Natural killer cell (primary cell): Measurements from ENCODE around the gene DBN1. TPM values are rescaled to one million over a fixed set of nuclear protein-coding genes. Genes with fewer than 3 reads are reported as not detected.

Experiments
- ATAC-seq, 3 donors: fragments of 150-1000 bp in 2 of 3; fragments of 200-7000 bp in 1 of 3; cut with Tn5 transposase; 1 replicate in 1 of 3; 2 replicates in 2 of 3; pipeline ENCODE4 v1.10.0; 2021; ENCODE audit warnings: mild to moderate bottlenecking in 2 of 3, moderate library complexity in 2 of 3
- DNase-seq, 2 donors: peaks; one replicate each; pipeline versions ENCODE4 v3.0.0 to v3.0.0-alpha.2; 2013 to 2021; ENCODE audit warnings: mixed read lengths in 1 of 2
- H3K27ac ChIP-seq: one replicate; pipeline ENCODE4 v1.5.1; 2013; ENCODE audit warnings: mild to moderate bottlenecking, low read length
- H3K27me3 ChIP-seq: one replicate; pipeline ENCODE4 v1.6.1; 2013; ENCODE audit warnings: low read length; ENCODE audit not compliant: control insufficient read depth, insufficient read depth
- H3K36me3 ChIP-seq: one replicate; pipeline ENCODE4 v1.6.1; 2013; ENCODE audit warnings: low read length; ENCODE audit not compliant: control insufficient read depth, insufficient read depth
- H3K4me1 ChIP-seq: one replicate; pipeline ENCODE4 v1.6.1; 2013; ENCODE audit warnings: low read length; ENCODE audit not compliant: control insufficient read depth, insufficient read depth
- H3K4me3 ChIP-seq: one replicate; pipeline ENCODE4 v1.5.1; 2013; ENCODE audit warnings: low read length
- H3K9me3 ChIP-seq: one replicate; pipeline ENCODE4 v1.6.1; 2013; ENCODE audit warnings: low read length; ENCODE audit not compliant: control insufficient read depth, insufficient read depth
- H3K27ac Mint-ChIP-seq, 2 donors: one replicate each; pipeline ENCODE4 v1.8.0; 2022; ENCODE audit warnings: mild to moderate bottlenecking in 2 of 2, mixed read lengths in 2 of 2, moderate library complexity in 1 of 2
- H3K27me3 Mint-ChIP-seq, 2 donors: one replicate each; pipeline ENCODE4 v1.8.0; 2022; ENCODE audit warnings: low read depth in 2 of 2, mixed read lengths in 2 of 2
- H3K36me3 Mint-ChIP-seq: one replicate; pipeline ENCODE4 v1.8.0; 2022; ENCODE audit warnings: mixed read lengths
- H3K4me1 Mint-ChIP-seq, 2 donors: one replicate each; pipeline ENCODE4 v1.8.0; 2022; ENCODE audit warnings: mixed read lengths in 2 of 2
- H3K4me3 Mint-ChIP-seq: one replicate; pipeline ENCODE4 v1.8.0; 2022; ENCODE audit warnings: mild to moderate bottlenecking, moderate library complexity, mixed read lengths
- H3K9me3 Mint-ChIP-seq, 2 donors: one replicate each; pipeline ENCODE4 v1.8.0; 2022; ENCODE audit warnings: mixed read lengths in 2 of 2
- WGBS: methylation state at CpG from one replicate; pipeline ENCODE4 v1.1.7; 2013; ENCODE audit warnings: missing lambda C conversion rate; ENCODE audit not compliant: insufficient coverage; 5-methylcytosine and 5-hydroxymethylcytosine counted together
- intact Hi-C: fragments of 100-400 bp; cut with micrococcal nuclease; formaldehyde crosslinking; loops from one replicate; pipeline ENCODE4 v1.14.2; 2022
- total RNA-seq, 4 donors: library from RNA; stranded (reverse); fragments of 120-200 nt in 1 of 4; gene quantifications; one replicate each; pipeline versions ENCODE4 v1.2.3 to v1.2.4, GENCODE V29; 2013 to 2022
- TF ChIP-seq, protein P1 (sequence below): fragments of 200-600 bp; IDR thresholded peaks from one replicate; pipeline ENCODE4 v1.8.0; 2022; ENCODE audit warnings: antibody characterized with exemption

DBN1 gene
- total RNA-seq, 3 donors from 2014 or later (not counting 1 experiment from before 2014, with no cell fraction given) = 13.7 to 25.2 (median 15.0) TPM

DNA sequence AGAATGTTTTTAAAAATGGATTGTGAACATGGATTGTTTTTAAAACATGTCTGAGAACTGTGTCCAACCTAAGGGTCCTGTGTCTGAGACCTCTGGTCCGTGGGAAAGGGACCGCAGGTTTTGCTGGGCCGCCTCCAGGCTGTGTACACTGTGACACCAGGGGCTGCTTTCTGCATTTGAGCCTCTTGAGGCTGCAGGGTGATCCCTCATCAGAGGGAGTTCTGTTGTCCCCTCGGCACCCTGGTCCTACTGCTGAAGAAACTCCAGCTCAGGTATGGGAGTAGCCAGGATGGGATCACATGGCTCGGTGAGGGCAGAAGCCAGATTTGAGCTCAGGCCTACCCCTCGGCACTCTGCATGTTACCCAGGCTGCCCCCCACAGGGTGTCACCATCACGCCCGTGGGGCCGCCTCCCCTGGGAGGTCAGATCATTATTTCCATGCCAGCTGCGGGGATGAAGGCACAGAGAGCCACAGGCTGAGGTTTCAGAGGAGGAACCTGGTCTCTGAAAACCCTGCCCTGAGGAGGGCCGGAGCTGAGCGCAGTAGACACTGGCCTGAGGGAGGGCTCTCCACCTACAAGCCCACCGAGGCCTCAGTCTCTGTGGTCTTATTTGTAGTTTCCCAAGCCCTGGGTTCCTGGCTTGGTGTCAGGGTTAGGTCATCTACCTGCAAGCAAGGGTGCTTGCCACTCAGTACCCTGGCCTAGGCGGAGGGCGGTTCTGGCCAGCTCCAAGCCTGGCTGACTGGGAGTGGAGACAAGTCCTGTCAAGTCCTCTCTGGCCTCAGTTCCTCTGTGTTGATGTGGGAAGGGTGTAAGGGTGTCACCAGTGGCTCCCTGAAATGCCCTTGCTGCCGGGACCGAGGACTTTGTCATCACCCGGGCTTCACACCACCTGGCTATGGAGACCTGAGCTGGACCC, 24.0 kb downstream of the DBN1 start:
- intact Hi-C loops = loop anchor here (5.0 kb wide), 1 partner anchor 132 kb away; no protein-coding TSS in a partner anchor
- peaks cover 55% of the 10 kb centered on the region for H3K4me1 ChIP-seq

DNA sequence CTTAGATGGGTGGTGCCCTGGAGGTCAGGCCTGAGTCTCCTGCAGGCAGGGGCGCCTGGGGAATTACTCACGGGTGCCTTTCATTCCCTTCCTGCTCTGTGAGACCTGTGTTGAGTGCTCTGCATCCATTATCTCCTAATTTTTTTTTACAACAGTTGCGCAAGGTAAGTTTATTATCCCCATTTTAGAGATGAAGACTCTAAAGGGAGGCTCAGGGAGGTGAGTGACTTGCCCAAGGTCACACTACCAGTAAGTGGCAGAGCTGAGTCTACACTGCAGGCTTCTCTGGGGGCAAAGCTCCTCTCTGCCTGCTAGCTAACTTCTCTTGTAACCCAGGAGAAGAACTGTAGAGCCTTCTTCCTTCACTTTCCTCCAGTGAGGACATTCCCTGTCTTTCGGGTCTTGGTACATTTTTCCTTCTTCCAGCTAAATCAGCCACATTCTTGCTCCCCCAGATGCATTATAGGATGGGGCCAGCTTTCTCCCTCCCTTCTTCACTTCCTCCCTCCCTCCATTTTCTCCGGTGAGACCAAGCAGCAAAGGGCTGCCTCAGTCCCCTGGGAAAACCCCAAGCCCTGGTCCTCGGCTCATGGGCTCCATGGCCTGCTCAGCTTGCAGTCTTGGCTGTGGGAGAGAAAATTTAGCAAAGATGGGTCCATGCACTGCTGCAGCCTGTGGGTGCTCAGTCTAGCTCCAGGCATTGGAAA, 25.0 kb downstream of the DBN1 start:
- DNase-seq = no peak

More for the DNA sequence above, 24.0 kb downstream of the DBN1 start:
- Histone ChIP-seq H3K4me3 (no peak overlapping the region), H3K9me3 (no peaks in the 10 kb centered on the region), H3K27ac (no peak overlapping the region), H3K36me3 (no peaks in the 10 kb centered on the region), H3K27me3 (no peaks in the 10 kb centered on the region)
- no peaks in the 10 kb centered on the region for H3K36me3 Mint-ChIP-seq
- DNase-seq = no peak
- 84% methylated on average over 18 of the region's 18 CpGs for WGBS
- no peak for ATAC-seq
- H3K9me3 Mint-ChIP-seq = no peaks in the 10 kb centered on the region
- H3K4me1 Mint-ChIP-seq = peaks cover 30 to 51% of the 10 kb centered on the region in 2 donors
- no peaks in the 10 kb centered on the region for H3K27me3 Mint-ChIP-seq
- TF ChIP-seq, protein P1, sequence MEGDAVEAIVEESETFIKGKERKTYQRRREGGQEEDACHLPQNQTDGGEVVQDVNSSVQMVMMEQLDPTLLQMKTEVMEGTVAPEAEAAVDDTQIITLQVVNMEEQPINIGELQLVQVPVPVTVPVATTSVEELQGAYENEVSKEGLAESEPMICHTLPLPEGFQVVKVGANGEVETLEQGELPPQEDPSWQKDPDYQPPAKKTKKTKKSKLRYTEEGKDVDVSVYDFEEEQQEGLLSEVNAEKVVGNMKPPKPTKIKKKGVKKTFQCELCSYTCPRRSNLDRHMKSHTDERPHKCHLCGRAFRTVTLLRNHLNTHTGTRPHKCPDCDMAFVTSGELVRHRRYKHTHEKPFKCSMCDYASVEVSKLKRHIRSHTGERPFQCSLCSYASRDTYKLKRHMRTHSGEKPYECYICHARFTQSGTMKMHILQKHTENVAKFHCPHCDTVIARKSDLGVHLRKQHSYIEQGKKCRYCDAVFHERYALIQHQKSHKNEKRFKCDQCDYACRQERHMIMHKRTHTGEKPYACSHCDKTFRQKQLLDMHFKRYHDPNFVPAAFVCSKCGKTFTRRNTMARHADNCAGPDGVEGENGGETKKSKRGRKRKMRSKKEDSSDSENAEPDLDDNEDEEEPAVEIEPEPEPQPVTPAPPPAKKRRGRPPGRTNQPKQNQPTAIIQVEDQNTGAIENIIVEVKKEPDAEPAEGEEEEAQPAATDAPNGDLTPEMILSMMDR = no peak
- no peak overlapping the region for H3K27ac Mint-ChIP-seq
- no peak overlapping the region for H3K4me3 Mint-ChIP-seq

DNA sequence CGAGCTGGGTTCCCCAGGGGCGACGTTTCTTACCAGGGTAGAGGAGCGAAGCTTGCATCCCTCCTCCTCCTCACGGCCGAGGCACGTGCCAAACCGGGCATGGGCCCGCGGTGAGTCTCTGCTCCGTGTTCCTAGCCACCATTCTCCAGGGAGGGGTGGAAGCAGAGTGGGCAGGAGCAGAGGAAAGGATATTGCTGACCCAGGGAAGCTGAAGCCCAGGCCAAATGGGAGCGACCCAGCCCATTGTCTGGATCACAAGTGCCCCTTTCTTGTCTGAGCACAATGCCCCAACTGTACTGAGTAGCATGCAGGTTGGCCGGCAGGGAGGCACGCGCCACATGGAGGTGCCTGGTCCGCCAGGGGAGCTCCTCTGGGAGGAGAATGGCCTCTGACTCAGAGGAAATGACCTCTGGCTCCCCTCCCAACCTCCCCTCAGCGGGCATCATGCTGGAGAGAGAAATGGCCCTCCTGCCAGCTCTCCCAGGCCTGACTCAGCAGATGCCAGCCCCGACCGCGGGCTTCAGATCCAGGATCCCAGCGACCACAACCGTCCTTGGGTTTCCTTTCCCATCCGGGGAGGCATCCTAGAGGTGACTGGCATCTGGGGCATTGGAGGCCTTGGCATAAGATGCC, 25.7 kb downstream of the DBN1 start:
- Histone ChIP-seq H3K9me3 (no peaks in the 10 kb centered on the region), H3K4me3 (no peak overlapping the region), H3K27me3 (no peaks in the 10 kb centered on the region), H3K36me3 (peaks cover 8% of the 10 kb centered on the region), H3K4me1 (peaks cover 47% of the 10 kb centered on the region), H3K27ac (peak overlapping the region; percentile 3)
- no peaks in the 10 kb centered on the region for H3K9me3 Mint-ChIP-seq
- WGBS = 11% methylated on average over 23 of the region's 23 CpGs
- H3K4me3 Mint-ChIP-seq = peak overlapping the region; percentile 75
- peaks cover 27 to 46% of the 10 kb centered on the region in 2 donors for H3K4me1 Mint-ChIP-seq
- DNase-seq (peak in 1 of 2 donors; percentile 42), ATAC-seq (peak in 2 of 3 donors; percentile 3 to 8)
- intact Hi-C loops = loop anchor here (1.0 kb wide), 1 partner anchor 10 kb away; no protein-coding TSS in a partner anchor
- H3K27ac Mint-ChIP-seq = peak overlapping the region; percentile 68 to 79
- H3K36me3 Mint-ChIP-seq = no peaks in the 10 kb centered on the region
- no peaks in the 10 kb centered on the region for H3K27me3 Mint-ChIP-seq
- TF ChIP-seq, protein P1 = no peak

More for the DNA sequence above, 25.0 kb downstream of the DBN1 start:
- 72% methylated on average over 6 of the region's 6 CpGs for WGBS
- intact Hi-C loops = loop anchor here (1.0 kb wide), 1 partner anchor 11 kb away; no protein-coding TSS in a partner anchor
- Histone ChIP-seq H3K4me3 (no peak overlapping the region), H3K27me3 (no peaks in the 10 kb centered on the region), H3K9me3 (no peaks in the 10 kb centered on the region), H3K36me3 (peaks cover 4% of the 10 kb centered on the region), H3K27ac (no peak overlapping the region), H3K4me1 (peaks cover 51% of the 10 kb centered on the region)
- H3K9me3 Mint-ChIP-seq = no peaks in the 10 kb centered on the region
- TF ChIP-seq, protein P1 = no peak
- no peaks in the 10 kb centered on the region for H3K27me3 Mint-ChIP-seq
- no peaks in the 10 kb centered on the region for H3K36me3 Mint-ChIP-seq
- peaks cover 27 to 49% of the 10 kb centered on the region in 2 donors for H3K4me1 Mint-ChIP-seq
- peak overlapping the region; percentile 68 to 79 for H3K27ac Mint-ChIP-seq
- ATAC-seq = no peak
- peak overlapping the region; percentile 75 for H3K4me3 Mint-ChIP-seq
